GM23338 (cell line): ENCODE results near the gene TSPAN19. TPM values are rescaled to one million over a fixed set of nuclear protein-coding genes. Genes with fewer than 3 reads are reported as not detected.

Experiments used
- ATAC-seq: fragments of 200-7000 bp; cut with Tn5 transposase; 3 replicates; pipeline ENCODE4 v1.9.1; 2020
- DNase-seq: peaks from one replicate; pipeline ENCODE4 v3.0.0-alpha.2; 2015; ENCODE audit warnings: low spot score
- H2AFZ ChIP-seq: fragments of 200-600 bp; sonication (generic); 2 replicates; pipeline ENCODE4 v1.8.0; 2016; ENCODE audit warnings: antibody characterized with exemption, mild to moderate bottlenecking, moderate library complexity
- H3F3A ChIP-seq: fragments of 200-600 bp; sonication (generic); replicated peaks from 2 replicates; pipeline ENCODE4 v1.8.0; 2017; ENCODE audit warnings: antibody characterized with exemption, mixed run types, low read depth
- H3K27ac ChIP-seq: fragments of 200-600 bp; sonication (generic); 2 replicates; pipeline ENCODE4 v1.6.1; 2016; ENCODE audit warnings: low read depth
- H3K27me3 ChIP-seq: fragments of 200-600 bp; sonication (generic); 2 replicates; pipeline ENCODE4 v1.8.0; 2016; ENCODE audit warnings: mild to moderate bottlenecking, mixed run types, moderate library complexity; ENCODE audit not compliant: insufficient read depth
- H3K36me3 ChIP-seq: fragments of 200-600 bp; sonication (generic); 2 replicates; pipeline ENCODE4 v1.8.0; 2016; ENCODE audit warnings: mild to moderate bottlenecking; ENCODE audit not compliant: insufficient read depth
- H3K4me1 ChIP-seq: fragments of 200-600 bp; sonication (generic); 2 replicates; pipeline ENCODE4 v1.8.0; 2016; ENCODE audit warnings: mild to moderate bottlenecking, moderate library complexity; ENCODE audit not compliant: insufficient read depth
- H3K4me2 ChIP-seq: fragments of 200-600 bp; sonication (generic); 2 replicates; pipeline ENCODE4 v1.7.1; 2017; ENCODE audit warnings: mixed run types
- H3K4me3 ChIP-seq: fragments of 200-600 bp; sonication (generic); 2 replicates; pipeline ENCODE4 v1.6.1; 2016; ENCODE audit warnings: mixed run types
- H3K79me2 ChIP-seq: fragments of 200-600 bp; sonication (generic); replicated peaks from 2 replicates; pipeline ENCODE4 v1.8.0; 2017; ENCODE audit warnings: mild to moderate bottlenecking; ENCODE audit not compliant: insufficient read depth
- H3K9me2 ChIP-seq: fragments of 200-600 bp; sonication (generic); 2 replicates; pipeline ENCODE4 v1.8.0; 2017; ENCODE audit not compliant: insufficient read depth
- H4K20me1 ChIP-seq: fragments of 200-600 bp; sonication (generic); replicated peaks from 2 replicates; pipeline ENCODE4 v1.8.0; 2017; ENCODE audit warnings: mild to moderate bottlenecking; ENCODE audit not compliant: insufficient read depth
- H3K27ac Mint-ChIP-seq: 2 replicates; pipeline ENCODE4 v1.8.0; 2020; ENCODE audit warnings: inconsistent platforms, mild to moderate bottlenecking, moderate library complexity, mixed read lengths
- H3K27me3 Mint-ChIP-seq: 3 replicates; pipeline ENCODE4 v1.8.0; 2022; ENCODE audit warnings: low read depth, mild to moderate bottlenecking, moderate library complexity, mixed read lengths, inconsistent platforms; ENCODE audit not compliant: insufficient read depth, poor library complexity
- H3K36me3 Mint-ChIP-seq: 3 replicates; pipeline ENCODE4 v1.8.0; 2021; ENCODE audit warnings: low read depth, mild to moderate bottlenecking, inconsistent platforms, moderate library complexity, mixed read lengths
- H3K4me1 Mint-ChIP-seq: 3 replicates; pipeline ENCODE4 v1.8.0; 2020; ENCODE audit warnings: mild to moderate bottlenecking, inconsistent platforms, mixed read lengths
- H3K4me3 Mint-ChIP-seq: 3 replicates; pipeline ENCODE4 v1.8.0; 2021; ENCODE audit warnings: moderate library complexity, mild to moderate bottlenecking, inconsistent platforms, mixed read lengths
- H3K9me3 Mint-ChIP-seq: 3 replicates; pipeline ENCODE4 v1.8.0; 2020; ENCODE audit warnings: moderate library complexity, mild to moderate bottlenecking, inconsistent platforms, mixed read lengths
- CTCF ChIP-seq, 2 experiments: fragments of 200-600 bp in 1 of 2; sonication (generic) in 1 of 2; conservative IDR thresholded peaks; 2 replicates each; pipeline versions ENCODE4 v1.5.1 to v1.6.1; 2016 to 2017; ENCODE audit warnings: antibody characterized with exemption in 2 of 2, low read depth in 2 of 2, mild to moderate bottlenecking in 2 of 2, moderate library complexity in 1 of 2
- ETS1 ChIP-seq: IDR thresholded peaks from 2 replicates; pipeline ENCODE4 v1.6.1; 2016; ENCODE audit warnings: antibody characterized with exemption
- EZH2phosphoT487 ChIP-seq: fragments of 200-600 bp; sonication (generic); IDR thresholded peaks from one replicate; pipeline ENCODE4 v1.8.1; 2018; ENCODE audit warnings: antibody characterized with exemption; ENCODE audit not compliant: unreplicated experiment
- NANOG ChIP-seq: IDR thresholded peaks from 2 replicates; pipeline ENCODE4 v1.6.1; 2016; ENCODE audit warnings: antibody characterized with exemption, borderline replicate concordance
- POLR2AphosphoS5 ChIP-seq: IDR thresholded peaks from 2 replicates; pipeline ENCODE4 v1.6.1; 2016; ENCODE audit warnings: antibody characterized with exemption, low read depth
- REST ChIP-seq: IDR thresholded peaks from one replicate; pipeline ENCODE4 v1.6.1; 2018; ENCODE audit warnings: antibody characterized with exemption; ENCODE audit not compliant: unreplicated experiment
- STAT1 ChIP-seq: IDR thresholded peaks from one replicate; pipeline ENCODE4 v1.6.1; 2016; ENCODE audit warnings: antibody characterized with exemption; ENCODE audit not compliant: unreplicated experiment
- ZNF114 ChIP-seq: fragments of 250-450 bp; sonication (Bioruptor Pico); IDR thresholded peaks from 2 replicates; pipeline ENCODE4 v1.5.0; 2020; ENCODE audit warnings: mild to moderate bottlenecking, moderate library complexity
- ZNF331 ChIP-seq: fragments of 250-450 bp; sonication (Bioruptor Pico); IDR thresholded peaks from 2 replicates; pipeline ENCODE4 v1.5.0; 2020; ENCODE audit warnings: low read depth, mild to moderate bottlenecking, moderate library complexity
- ZNF462 ChIP-seq: fragments of 250-450 bp; sonication (Bioruptor Pico); IDR thresholded peaks from 2 replicates; pipeline ENCODE4 v1.5.0; 2020; ENCODE audit warnings: mild to moderate bottlenecking, moderate library complexity
- polyA plus RNA-seq: library from polyadenylated mRNA; unstranded; fragments of >200 nt; fragmentation: Nextera tagmentation; extraction: Ambion mirVana; gene quantifications from 2 replicates; pipeline ENCODE4 v1.2.1, GENCODE V29; 2016
- total RNA-seq: library from RNA; depleted of rRNA; stranded (reverse); fragments of >200 nt; shearing (Covaris generic); gene quantifications from 2 replicates; pipeline ENCODE4 v1.2.3, GENCODE V29; 2014

TSPAN19 gene
- total and polyA plus RNA-seq, 2 experiments from 2014 or later: 0.44 to 0.80 TPM

- no peak for TF ChIP-seq REST
- TF ChIP-seq STAT1: no peak
- no peak for TF ChIP-seq CTCF (conservative IDR thresholded peaks at IDR 0.05; ENCODE audit: low read depth in 2 of 2)
- TF ChIP-seq ETS1: no peak
- no peak for TF ChIP-seq EZH2phosphoT487
Measured at GRCh38 chr12:85016413-85016812, 19.7 kb downstream of the TSPAN19 start (continued).

GRCh38 chr12:85007836-85008235 is 28.2 kb downstream of the TSPAN19 start:
- Histone ChIP-seq H3K27me3 (no peaks in the 10 kb centered on the region), H3K79me2 (no peaks in the 10 kb centered on the region), H3F3A (no peaks in the 10 kb centered on the region), H3K9me2 (peaks cover 6% of the 10 kb centered on the region), H3K4me1 (peaks cover 23% of the 10 kb centered on the region), H3K4me3 (no peak overlapping the region), H2AFZ (no peak overlapping the region), H4K20me1 (no peaks in the 10 kb centered on the region), H3K36me3 (no peaks in the 10 kb centered on the region), H3K27ac (no peak overlapping the region), H3K4me2 (no peak overlapping the region)
- H3K9me3 Mint-ChIP-seq: peaks cover 8% of the 10 kb centered on the region; the same call in 2 of the 3 replicates
- H3K27ac Mint-ChIP-seq: no peak overlapping the region
- H3K36me3 Mint-ChIP-seq: peaks cover 17% of the 10 kb centered on the region; the same call in 2 of the 3 replicates
- H3K4me1 Mint-ChIP-seq: peaks cover 34% of the 10 kb centered on the region
- no peak for ATAC-seq
- no peak for DNase-seq
- no peak overlapping the region for H3K4me3 Mint-ChIP-seq
- no peaks in the 10 kb centered on the region for H3K27me3 Mint-ChIP-seq
- TF ChIP-seq ZNF462 (CRISPR knock-in tag) (no peak), POLR2AphosphoS5 (no peak), ZNF114 (no peak), ZNF331 (no peak), EZH2phosphoT487 (no peak), NANOG (no peak), CTCF (conservative IDR thresholded peaks at IDR 0.05; ENCODE audit: low read depth in 2 of 2) (no peak)
